ENCODE results near the gene ANO10.

DNA sequence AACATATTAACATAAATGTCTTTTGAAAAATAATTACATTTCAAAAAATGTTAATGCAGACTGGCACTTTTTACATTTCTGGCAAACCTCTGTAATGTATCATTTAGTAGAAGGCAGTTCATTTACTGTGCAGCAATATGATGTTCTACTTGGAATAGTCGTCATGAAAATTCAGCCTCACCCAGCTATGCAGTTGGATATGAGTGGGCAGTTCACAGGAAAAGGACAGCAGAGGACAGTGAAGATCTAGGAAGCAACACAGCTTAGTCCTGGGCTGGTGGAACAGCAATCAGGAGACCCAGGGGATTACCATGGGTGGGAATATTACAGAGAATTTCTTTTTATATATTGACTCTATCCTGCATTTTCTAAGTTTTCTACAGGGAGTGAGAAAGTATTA, 63.6 kb downstream of the ANO10 start:
- TF ChIP-seq, protein P1, sequence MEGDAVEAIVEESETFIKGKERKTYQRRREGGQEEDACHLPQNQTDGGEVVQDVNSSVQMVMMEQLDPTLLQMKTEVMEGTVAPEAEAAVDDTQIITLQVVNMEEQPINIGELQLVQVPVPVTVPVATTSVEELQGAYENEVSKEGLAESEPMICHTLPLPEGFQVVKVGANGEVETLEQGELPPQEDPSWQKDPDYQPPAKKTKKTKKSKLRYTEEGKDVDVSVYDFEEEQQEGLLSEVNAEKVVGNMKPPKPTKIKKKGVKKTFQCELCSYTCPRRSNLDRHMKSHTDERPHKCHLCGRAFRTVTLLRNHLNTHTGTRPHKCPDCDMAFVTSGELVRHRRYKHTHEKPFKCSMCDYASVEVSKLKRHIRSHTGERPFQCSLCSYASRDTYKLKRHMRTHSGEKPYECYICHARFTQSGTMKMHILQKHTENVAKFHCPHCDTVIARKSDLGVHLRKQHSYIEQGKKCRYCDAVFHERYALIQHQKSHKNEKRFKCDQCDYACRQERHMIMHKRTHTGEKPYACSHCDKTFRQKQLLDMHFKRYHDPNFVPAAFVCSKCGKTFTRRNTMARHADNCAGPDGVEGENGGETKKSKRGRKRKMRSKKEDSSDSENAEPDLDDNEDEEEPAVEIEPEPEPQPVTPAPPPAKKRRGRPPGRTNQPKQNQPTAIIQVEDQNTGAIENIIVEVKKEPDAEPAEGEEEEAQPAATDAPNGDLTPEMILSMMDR (IDR thresholded peaks at IDR 0.05 in 8 of 11, conservative IDR thresholded peaks at IDR 0.05 in 3 of 11): no peak
- TF ChIP-seq POLR2AphosphoS5 (IDR thresholded peaks at IDR 0.05) (no peak), POLR2A (IDR thresholded peaks at IDR 0.05) (no peak)

Measured in spleen (tissue), 7 donors.